ENCODE data around the gene GSDMA.
"Not testable (repeated sequence)": the region's sequence is repeated elsewhere in the genome, so short reads cannot be mapped to it uniquely, and the experiment has no call there.

GSDMA gene

DNA sequence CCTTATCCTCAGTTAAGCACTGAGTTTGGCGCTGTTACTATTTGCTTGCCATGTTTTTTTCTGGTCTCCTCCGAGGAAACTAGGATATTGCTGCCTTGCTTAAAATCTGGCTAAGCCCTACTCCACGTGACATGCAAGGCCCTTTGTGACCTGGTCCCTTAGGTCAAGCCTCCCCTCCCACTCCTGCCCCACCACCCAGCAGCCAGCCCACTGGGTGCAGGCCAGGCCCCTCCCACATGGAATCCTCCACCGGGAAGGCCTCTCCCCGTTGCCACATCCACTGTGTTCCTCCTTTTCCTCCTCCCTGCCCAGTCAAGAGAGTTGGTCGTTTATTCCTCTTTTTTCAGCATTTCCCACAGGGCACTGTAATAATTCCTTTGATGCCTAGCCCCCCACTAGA lies 34.0 kb downstream of the GSDMA start:
- Histone ChIP-seq H2AFZ (no peak overlapping the region), H3K27me3 (ENCODE audit: control insufficient read depth, insufficient read depth, low read length) (no peaks in the 10 kb centered on the region), H3K4me2 (ENCODE audit: low read length) (no peak overlapping the region), H3K9ac (no peak overlapping the region), H3K4me3 (ENCODE audit: low read depth, low read length) (no peak overlapping the region), H3K36me3 (ENCODE audit: control insufficient read depth, insufficient read depth, low read length) (no peaks in the 10 kb centered on the region), H3K27ac (no peak overlapping the region), H3K4me1 (no peaks in the 10 kb centered on the region), H3K9me3 (ENCODE audit: control insufficient read depth, low read length) (no peaks in the 10 kb centered on the region), H3K79me2 (no peaks in the 10 kb centered on the region)
- TF ChIP-seq, protein P1, sequence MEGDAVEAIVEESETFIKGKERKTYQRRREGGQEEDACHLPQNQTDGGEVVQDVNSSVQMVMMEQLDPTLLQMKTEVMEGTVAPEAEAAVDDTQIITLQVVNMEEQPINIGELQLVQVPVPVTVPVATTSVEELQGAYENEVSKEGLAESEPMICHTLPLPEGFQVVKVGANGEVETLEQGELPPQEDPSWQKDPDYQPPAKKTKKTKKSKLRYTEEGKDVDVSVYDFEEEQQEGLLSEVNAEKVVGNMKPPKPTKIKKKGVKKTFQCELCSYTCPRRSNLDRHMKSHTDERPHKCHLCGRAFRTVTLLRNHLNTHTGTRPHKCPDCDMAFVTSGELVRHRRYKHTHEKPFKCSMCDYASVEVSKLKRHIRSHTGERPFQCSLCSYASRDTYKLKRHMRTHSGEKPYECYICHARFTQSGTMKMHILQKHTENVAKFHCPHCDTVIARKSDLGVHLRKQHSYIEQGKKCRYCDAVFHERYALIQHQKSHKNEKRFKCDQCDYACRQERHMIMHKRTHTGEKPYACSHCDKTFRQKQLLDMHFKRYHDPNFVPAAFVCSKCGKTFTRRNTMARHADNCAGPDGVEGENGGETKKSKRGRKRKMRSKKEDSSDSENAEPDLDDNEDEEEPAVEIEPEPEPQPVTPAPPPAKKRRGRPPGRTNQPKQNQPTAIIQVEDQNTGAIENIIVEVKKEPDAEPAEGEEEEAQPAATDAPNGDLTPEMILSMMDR (IDR thresholded peaks at IDR 0.05) = no peak

DNA sequence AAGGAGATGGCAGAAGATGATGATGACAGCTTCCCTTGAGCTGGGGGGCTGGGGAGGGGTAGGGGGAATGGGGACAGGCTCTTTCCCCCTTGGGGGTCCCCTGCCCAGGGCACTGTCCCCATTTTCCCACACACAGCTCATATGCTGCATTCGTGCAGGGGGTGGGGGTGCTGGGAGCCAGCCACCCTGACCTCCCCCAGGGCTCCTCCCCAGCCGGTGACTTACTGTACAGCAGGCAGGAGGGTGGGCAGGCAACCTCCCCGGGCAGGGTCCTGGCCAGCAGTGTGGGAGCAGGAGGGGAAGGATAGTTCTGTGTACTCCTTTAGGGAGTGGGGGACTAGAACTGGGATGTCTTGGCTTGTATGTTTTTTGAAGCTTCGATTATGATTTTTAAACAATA lies 34.7 kb downstream of the GSDMA start:
- no peak overlapping the region for H3K27ac ChIP-seq
- no peak overlapping the region for H3K9ac ChIP-seq
- TF ChIP-seq, protein P1 (IDR thresholded peaks at IDR 0.05) = no peak

DNA sequence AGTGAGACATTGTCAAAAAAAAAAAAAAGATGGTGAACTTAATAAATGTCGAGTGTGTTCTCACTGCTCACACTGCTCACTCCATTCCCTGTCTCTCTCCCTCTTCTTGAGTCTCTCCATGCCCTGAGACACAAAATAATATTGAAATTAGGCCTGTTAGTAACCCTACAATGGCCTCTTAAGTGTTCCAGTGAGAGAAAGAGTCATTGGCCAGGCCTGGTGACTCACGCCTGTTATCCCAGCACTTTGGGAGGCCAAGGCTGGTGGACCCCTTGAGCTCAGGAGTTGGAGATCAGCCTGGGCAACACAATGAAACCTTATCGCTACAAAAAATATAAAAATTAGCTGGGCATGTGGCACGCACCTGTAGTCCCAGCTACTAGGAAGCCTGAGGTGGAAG lies 36.3 kb downstream of the GSDMA start:
- Histone ChIP-seq H3K9ac (no peak overlapping the region), H3K36me3 (ENCODE audit: control insufficient read depth, insufficient read depth, low read length) (no peaks in the 10 kb centered on the region), H3K9me3 (ENCODE audit: control insufficient read depth, low read length) (no peaks in the 10 kb centered on the region), H3K27ac (no peak overlapping the region), H3K4me1 (no peaks in the 10 kb centered on the region), H3K4me2 (ENCODE audit: low read length) (no peak overlapping the region), H3K79me2 (no peaks in the 10 kb centered on the region), H2AFZ (no peak overlapping the region), H3K27me3 (ENCODE audit: control insufficient read depth, insufficient read depth, low read length) (no peaks in the 10 kb centered on the region), H3K4me3 (ENCODE audit: low read depth, low read length) (no peak overlapping the region)
- TF ChIP-seq, protein P1 (IDR thresholded peaks at IDR 0.05) = no peak

More for the DNA sequence above, 34.7 kb downstream of the GSDMA start:
- H3K4me3 ChIP-seq (ENCODE audit: low read depth, low read length) = no peak overlapping the region
- H2AFZ ChIP-seq = no peak overlapping the region
- H3K9me3 ChIP-seq (ENCODE audit: control insufficient read depth, low read length) = no peaks in the 10 kb centered on the region
- no peaks in the 10 kb centered on the region for H3K79me2 ChIP-seq
- H3K4me1 ChIP-seq = no peaks in the 10 kb centered on the region
- no peak overlapping the region for H3K4me2 ChIP-seq (ENCODE audit: low read length)
- no peaks in the 10 kb centered on the region for H3K27me3 ChIP-seq (ENCODE audit: control insufficient read depth, insufficient read depth, low read length)
- H3K36me3 ChIP-seq (ENCODE audit: control insufficient read depth, insufficient read depth, low read length) = no peaks in the 10 kb centered on the region

DNA sequence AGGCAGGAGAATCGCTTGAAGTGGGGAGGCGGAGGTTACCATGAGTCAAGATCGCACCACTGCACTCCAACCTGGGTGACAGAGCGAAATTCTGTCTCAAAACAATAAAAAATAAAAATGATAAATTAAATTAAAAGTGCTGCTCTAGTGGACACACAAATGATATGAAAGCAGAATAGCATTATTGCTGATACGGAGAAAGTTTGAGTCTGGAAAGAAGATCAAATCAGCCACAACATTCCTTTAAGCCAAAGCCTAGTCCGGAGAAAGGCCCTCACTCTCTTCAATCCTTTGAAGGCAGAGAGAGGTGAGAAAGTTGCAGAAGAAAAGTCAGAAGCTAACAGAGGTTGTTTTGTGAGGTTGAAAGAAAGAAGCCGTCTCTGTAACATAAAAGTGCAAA lies 37.4 kb downstream of the GSDMA start:
- Histone ChIP-seq H3K4me1 (no peaks in the 10 kb centered on the region), H3K79me2 (no peaks in the 10 kb centered on the region), H3K9ac (no peak overlapping the region), H2AFZ (no peak overlapping the region), H3K4me3 (ENCODE audit: low read depth, low read length) (no peak overlapping the region), H3K27ac (no peak overlapping the region), H3K9me3 (ENCODE audit: control insufficient read depth, low read length) (no peaks in the 10 kb centered on the region), H3K36me3 (ENCODE audit: control insufficient read depth, insufficient read depth, low read length) (no peaks in the 10 kb centered on the region), H3K4me2 (ENCODE audit: low read length) (no peak overlapping the region), H3K27me3 (ENCODE audit: control insufficient read depth, insufficient read depth, low read length) (no peaks in the 10 kb centered on the region)
- TF ChIP-seq, protein P1 (IDR thresholded peaks at IDR 0.05) = no peak

DNA sequence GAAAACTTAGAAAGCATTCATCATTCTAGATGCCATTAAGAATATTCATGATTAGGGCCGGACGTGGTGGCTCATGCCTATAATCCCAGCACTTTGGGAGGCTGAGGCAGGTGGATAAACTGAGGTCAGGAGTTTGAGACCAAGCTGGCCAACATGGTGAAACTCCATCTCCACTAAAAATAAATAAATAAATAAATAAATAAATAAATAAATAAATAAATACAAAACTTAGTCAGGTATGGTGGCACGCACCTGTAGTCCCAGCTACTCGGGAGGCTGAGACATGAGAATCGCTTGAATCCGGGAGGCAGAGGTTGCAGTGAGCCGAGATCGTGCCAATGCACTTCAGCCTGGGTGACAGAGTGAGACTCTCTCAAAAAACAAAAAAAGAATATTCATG lies 38.5 kb downstream of the GSDMA start:
- not testable (repeated sequence) for H3K36me3 ChIP-seq (ENCODE audit: control insufficient read depth, insufficient read depth, low read length); H2AFZ ChIP-seq; H3K4me3 ChIP-seq (ENCODE audit: low read depth, low read length); H3K4me1 ChIP-seq; H3K27me3 ChIP-seq (ENCODE audit: control insufficient read depth, insufficient read depth, low read length); H3K79me2 ChIP-seq; H3K27ac ChIP-seq; H3K9ac ChIP-seq; H3K9me3 ChIP-seq (ENCODE audit: control insufficient read depth, low read length); H3K4me2 ChIP-seq (ENCODE audit: low read length)

Data from parathyroid adenoma (tissue), 2 donors.